K562 (cell line): ENCODE results near the gene MED29. TPM values are rescaled to one million over a fixed set of nuclear protein-coding genes. Genes with fewer than 3 reads are reported as not detected.

Experiments
- ATF2 ChIP-seq: sonication (generic); formaldehyde crosslinking; IDR thresholded peaks from 2 replicates; pipeline ENCODE4 v1.8.1; 2022; ENCODE audit warnings: missing genetic modification reagents
- ATF7 ChIP-seq: fragments of 450-650 bp; IDR thresholded peaks from 2 replicates; pipeline ENCODE4 v1.7.1; 2014; ENCODE audit warnings: mild to moderate bottlenecking, moderate library complexity
- BCOR ChIP-seq: fragments of 450-650 bp; IDR thresholded peaks from 2 replicates; pipeline ENCODE4 v1.6.1; 2016
- CAMTA2 ChIP-seq: fragments of 250-450 bp; sonication (Bioruptor Pico); conservative IDR thresholded peaks from 2 replicates; pipeline ENCODE4 v1.5.1; 2022
- EWSR1 ChIP-seq: fragments of 450-650 bp; IDR thresholded peaks from 2 replicates; pipeline ENCODE4 v1.6.1; 2018; ENCODE audit warnings: borderline replicate concordance, mild to moderate bottlenecking, low read depth, moderate library complexity; ENCODE audit not compliant: partially characterized antibody
- GTF2F1 ChIP-seq: IDR thresholded peaks from 2 replicates; pipeline ENCODE4 v1.6.1; 2011; ENCODE audit warnings: low read depth, low read length, improper control_type of control experiment
- JUN ChIP-seq, 2 experiments: sonication (generic) in 1 of 2; formaldehyde crosslinking in 1 of 2; IDR thresholded peaks; 2 replicates each; pipeline versions ENCODE4 v1.6.1 to v1.8.0; 2012 to 2022; ENCODE audit warnings: borderline replicate concordance in 2 of 2, mild to moderate bottlenecking in 2 of 2, improper control_type of control experiment in 1 of 2, low read depth in 1 of 2, low read length in 1 of 2, missing genetic modification reagents in 1 of 2
- MCM7 ChIP-seq, 2 experiments: fragments of 450-650 bp; IDR thresholded peaks; 2 replicates each; pipeline ENCODE4 v1.6.1; 2016 to 2018
- MECOM ChIP-seq: fragments of 250-450 bp; sonication (Bioruptor Pico); IDR thresholded peaks from 2 replicates; pipeline ENCODE4 v1.8.0; 2022; ENCODE audit warnings: inconsistent platforms
- MTA2 ChIP-seq: fragments of 450-650 bp; IDR thresholded peaks from 2 replicates; pipeline ENCODE4 v1.6.1; 2016; ENCODE audit warnings: low read depth
- NCOR1 ChIP-seq: fragments of 450-650 bp; IDR thresholded peaks from 2 replicates; pipeline ENCODE4 v1.6.1; 2016; ENCODE audit warnings: mild to moderate bottlenecking, moderate library complexity
- POLR2B ChIP-seq: fragments of 450-650 bp; IDR thresholded peaks from 2 replicates; pipeline ENCODE4 v1.6.1; 2018; ENCODE audit warnings: low read depth; ENCODE audit not compliant: partially characterized antibody
- RREB1 ChIP-seq: fragments of 250-450 bp; sonication (Bioruptor Pico); IDR thresholded peaks from 2 replicates; pipeline ENCODE4 v1.4.0; 2020
- TAF7 ChIP-seq: fragments of 450-650 bp; IDR thresholded peaks from 2 replicates; pipeline ENCODE4 v1.6.1; 2016; ENCODE audit warnings: missing genetic modification characterization, missing compliant biosample characterization
- YY1 ChIP-seq, 3 experiments: IDR thresholded peaks; 2 replicates each; pipeline ENCODE4 v1.6.1; 2011; ENCODE audit warnings: low read length in 2 of 3, mild to moderate bottlenecking in 2 of 3, moderate library complexity in 2 of 3, borderline replicate concordance in 1 of 3, control low read depth in 1 of 3, low read depth in 1 of 3; ENCODE audit not compliant: insufficient read depth in 3 of 3, insufficient replicate concordance in 2 of 3, control insufficient read depth in 1 of 3, insufficient read length in 1 of 3; ENCODE audit errors: extremely low read depth in 1 of 3
- ZKSCAN1 ChIP-seq: fragments of 150-350 bp; IDR thresholded peaks from 2 replicates; pipeline ENCODE4 v1.6.1; 2016; ENCODE audit warnings: low read depth, low read length
- ZNF780A ChIP-seq: fragments of 250-450 bp; sonication (Bioruptor Pico); IDR thresholded peaks from 2 replicates; pipeline ENCODE4 v1.5.0; 2021; ENCODE audit warnings: mild to moderate bottlenecking
- polyA plus RNA-seq, 8 experiments: library from polyadenylated mRNA; depleted of rRNA in 4 of 8; stranded (reverse) in 5 of 8; unstranded in 3 of 8; fragments of >200 nt; fragmentation: Nextera tagmentation in 2 of 8; fragmentation: Illumina TruSeq in 1 of 8; extraction: Ambion mirVana in 2 of 8; extraction: Trizol in 1 of 8; gene quantifications; 2 replicates each; pipeline versions ENCODE4 v1.2.1 to v1.2.3, GENCODE V29; 2011 to 2014; ENCODE audit warnings: inconsistent platforms in 1 of 8, missing spikeins in 1 of 8
- total RNA-seq, 7 experiments: library from RNA; depleted of rRNA in 6 of 7; stranded (reverse); fragments of >200 nt in 6 of 7; fragmentation: Illumina TruSeq in 2 of 7; extraction: Trizol in 2 of 7; gene quantifications; 2 replicates each; pipeline versions ENCODE4 v1.2.1 to v1.2.3, GENCODE V29; 2011 to 2021; ENCODE audit warnings: low replicate concordance in 1 of 7
- TF ChIP-seq, protein P1 (sequence below): sonication (generic); formaldehyde crosslinking; IDR thresholded peaks from 2 replicates; pipeline ENCODE4 v1.8.0; 2022; ENCODE audit warnings: missing genetic modification reagents, mild to moderate bottlenecking, moderate library complexity, borderline replicate concordance

Gene MED29
- total and polyA plus RNA-seq, 9 of the 15 experiments (the other 6 are each of a cell fraction or from before 2014, with no cell fraction given): 1.8 to 22.6 (median 12.4) TPM

GRCh38 chr19:39409208-39410016 lies 18.2 kb downstream of the MED29 start (continued):
- TF ChIP-seq RREB1 (CRISPR knock-in tag): no peak
- TF ChIP-seq ATF2 (CRISPR knock-in tag): peak; percentile 17; the same call in 1 of the 2 replicates
- peak; percentile 97 for TF ChIP-seq ATF7
- TF ChIP-seq, protein P1, sequence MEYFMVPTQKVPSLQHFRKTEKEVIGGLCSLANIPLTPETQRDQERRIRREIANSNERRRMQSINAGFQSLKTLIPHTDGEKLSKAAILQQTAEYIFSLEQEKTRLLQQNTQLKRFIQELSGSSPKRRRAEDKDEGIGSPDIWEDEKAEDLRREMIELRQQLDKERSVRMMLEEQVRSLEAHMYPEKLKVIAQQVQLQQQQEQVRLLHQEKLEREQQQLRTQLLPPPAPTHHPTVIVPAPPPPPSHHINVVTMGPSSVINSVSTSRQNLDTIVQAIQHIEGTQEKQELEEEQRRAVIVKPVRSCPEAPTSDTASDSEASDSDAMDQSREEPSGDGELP (CRISPR knock-in tag): 0 out of 2 replicates have a peak, but pooled peaks have one; percentile 13
- no peak for TF ChIP-seq CAMTA2 (CRISPR knock-in tag)
- no peak for TF ChIP-seq MECOM (CRISPR knock-in tag)
- no peak for TF ChIP-seq BCOR
- peak; percentile 70 for TF ChIP-seq POLR2B
- TF ChIP-seq JUN (IDR thresholded peaks at IDR 0.05; ENCODE audit: borderline replicate concordance, low read depth, low read length): peak; percentile 74
- TF ChIP-seq JUN (CRISPR knock-in tag; IDR thresholded peaks at IDR 0.05; ENCODE audit: borderline replicate concordance): no peak
- no peak for TF ChIP-seq NCOR1
- TF ChIP-seq MCM7 (IDR thresholded peaks at IDR 0.05): no peak
- TF ChIP-seq ZKSCAN1: no peak
- TF ChIP-seq YY1 (IDR thresholded peaks at IDR 0.05; ENCODE audit: borderline replicate concordance in 1 of 3, control insufficient read depth in 1 of 3, extremely low read depth in 1 of 3, insufficient read depth in 3 of 3, insufficient read length in 1 of 3, insufficient replicate concordance in 2 of 3, low read depth in 1 of 3, low read length in 2 of 3): peak in 1 of 3 experiments; percentile 25
- no peak for TF ChIP-seq ZNF780A (CRISPR knock-in tag)
- TF ChIP-seq TAF7: no peak
- no peak for TF ChIP-seq MTA2
- no peak for TF ChIP-seq GTF2F1
- TF ChIP-seq EWSR1: no peak
